Measurements from ENCODE around the gene PDZRN3. TPM values are rescaled to one million over a fixed set of nuclear protein-coding genes. Genes with fewer than 3 reads are reported as not detected.

Gene PDZRN3
- total RNA-seq, 2 experiments from 2014 or later: not detected

DNA sequence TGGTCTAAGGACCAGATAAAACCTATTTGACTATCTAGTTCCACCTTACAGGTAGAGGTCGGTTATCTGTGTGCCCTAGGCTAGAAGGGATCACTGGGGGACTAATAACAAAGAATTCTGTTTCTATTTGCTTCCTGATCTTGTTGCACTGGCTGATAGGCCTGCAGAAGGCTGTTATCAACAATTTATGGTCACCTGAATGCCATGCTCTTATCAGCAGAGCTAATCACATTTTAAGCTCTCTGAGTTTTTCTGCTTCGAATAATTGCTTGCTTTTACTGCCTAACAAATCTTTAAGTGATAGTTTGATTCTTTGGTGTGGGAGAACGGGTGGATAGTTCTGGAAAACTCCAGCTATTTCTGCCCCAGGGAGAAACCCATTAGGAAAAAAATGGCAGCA lies 263.1 kb downstream of the PDZRN3 start:
- no peaks in the 10 kb centered on the region for H3K27me3 Mint-ChIP-seq (ENCODE audit: low read depth)
- H3K36me3 Mint-ChIP-seq (ENCODE audit: low read depth): no peaks in the 10 kb centered on the region
- H3K9me3 Mint-ChIP-seq (ENCODE audit: insufficient read depth): peaks cover 6% of the 10 kb centered on the region
- CTCF ChIA-PET: no interaction called here
- H3K4me1 Mint-ChIP-seq (ENCODE audit: low read depth): no peaks in the 10 kb centered on the region
- DNase-seq (no peak), ATAC-seq (no peak)
- POLR2A ChIA-PET: no interaction called here
- H3K4me3 Mint-ChIP-seq: no peak overlapping the region
- no peak overlapping the region for H3K27ac Mint-ChIP-seq

DNA sequence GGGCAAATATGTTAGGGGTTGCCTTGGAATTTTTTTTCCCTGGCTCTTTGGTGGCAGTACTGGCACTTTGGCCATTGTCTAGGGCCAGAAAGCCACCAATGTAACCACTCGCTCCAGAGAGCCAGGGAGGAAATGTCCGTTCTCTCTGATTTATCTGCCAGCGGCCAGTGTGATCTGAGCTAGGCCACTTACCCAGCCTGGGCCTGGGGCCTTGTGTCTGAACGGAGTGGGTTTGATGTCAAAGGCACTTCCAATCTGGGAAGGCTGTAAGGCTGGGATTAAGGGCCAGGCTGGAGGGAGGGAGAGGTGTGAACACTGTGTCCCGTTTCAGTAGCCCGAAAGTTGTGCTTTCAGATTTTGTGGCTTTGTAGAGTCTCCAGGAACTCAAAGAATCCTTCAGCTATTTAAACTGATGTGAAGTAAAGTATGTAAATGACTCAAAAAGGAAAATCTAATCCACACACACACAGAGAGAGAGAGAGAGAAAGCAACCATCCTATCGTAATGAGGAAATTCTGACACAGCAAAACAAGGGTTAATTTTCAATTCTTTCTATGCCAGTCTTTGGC lies 271.0 kb downstream of the PDZRN3 start:
- POLR2A ChIA-PET: no interaction called here
- Mint-ChIP-seq H3K9me3 (ENCODE audit: insufficient read depth) (no peaks in the 10 kb centered on the region), H3K36me3 (ENCODE audit: low read depth) (no peaks in the 10 kb centered on the region), H3K27ac (no peak overlapping the region), H3K4me1 (ENCODE audit: low read depth) (no peaks in the 10 kb centered on the region), H3K27me3 (ENCODE audit: low read depth) (no peaks in the 10 kb centered on the region), H3K4me3 (no peak overlapping the region)
- DNase-seq (no peak), ATAC-seq (no peak)
- CTCF ChIA-PET: no interaction called here

DNA sequence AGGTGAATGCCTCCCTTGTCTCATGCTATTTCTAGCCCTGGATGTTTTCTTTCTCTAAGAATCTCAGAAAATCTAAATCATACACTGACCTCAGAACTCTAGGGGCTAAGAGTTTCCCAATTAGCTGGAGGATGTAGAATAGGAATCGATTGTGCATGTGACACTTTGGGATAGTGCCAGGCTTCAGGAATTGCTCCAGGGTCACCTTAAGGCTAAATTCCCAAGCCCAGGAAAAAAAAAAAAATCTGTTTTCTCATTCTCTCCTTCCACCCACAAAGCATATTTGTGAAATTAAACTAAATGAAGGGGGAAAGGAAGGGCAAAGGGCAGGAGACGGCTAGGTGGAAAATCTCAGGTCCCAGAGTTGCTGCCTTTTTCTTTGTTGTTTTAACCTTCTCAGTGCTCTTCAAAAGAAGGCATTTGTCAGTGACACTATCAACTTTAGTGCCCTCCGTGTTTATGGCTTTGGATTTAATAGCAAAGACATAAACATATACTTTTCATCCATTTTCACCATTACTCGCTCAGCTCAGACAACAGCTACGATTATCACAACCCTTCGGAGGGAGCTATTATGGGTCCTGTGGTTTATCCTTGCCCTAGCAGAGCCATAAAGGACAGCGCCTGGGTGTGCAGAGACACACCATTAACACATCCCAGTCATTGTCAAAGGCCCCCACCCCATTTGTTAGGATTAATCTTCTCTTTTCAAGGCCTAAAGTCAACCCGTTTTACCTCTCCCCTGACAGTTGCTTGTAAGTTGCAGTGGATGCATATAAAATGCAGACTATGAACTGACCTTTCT lies 271.7 kb downstream of the PDZRN3 start:
- H3K9me3 Mint-ChIP-seq (ENCODE audit: insufficient read depth): no peaks in the 10 kb centered on the region
- ATAC-seq: no peak
- no peak overlapping the region for H3K27ac Mint-ChIP-seq
- no peaks in the 10 kb centered on the region for H3K27me3 Mint-ChIP-seq (ENCODE audit: low read depth)
- DNase-seq: no peak
- H3K36me3 Mint-ChIP-seq (ENCODE audit: low read depth): no peaks in the 10 kb centered on the region
- ChIA-PET POLR2A (no interaction called here), CTCF (no interaction called here)
- H3K4me1 Mint-ChIP-seq (ENCODE audit: low read depth): no peaks in the 10 kb centered on the region
- H3K4me3 Mint-ChIP-seq: no peak overlapping the region

DNA sequence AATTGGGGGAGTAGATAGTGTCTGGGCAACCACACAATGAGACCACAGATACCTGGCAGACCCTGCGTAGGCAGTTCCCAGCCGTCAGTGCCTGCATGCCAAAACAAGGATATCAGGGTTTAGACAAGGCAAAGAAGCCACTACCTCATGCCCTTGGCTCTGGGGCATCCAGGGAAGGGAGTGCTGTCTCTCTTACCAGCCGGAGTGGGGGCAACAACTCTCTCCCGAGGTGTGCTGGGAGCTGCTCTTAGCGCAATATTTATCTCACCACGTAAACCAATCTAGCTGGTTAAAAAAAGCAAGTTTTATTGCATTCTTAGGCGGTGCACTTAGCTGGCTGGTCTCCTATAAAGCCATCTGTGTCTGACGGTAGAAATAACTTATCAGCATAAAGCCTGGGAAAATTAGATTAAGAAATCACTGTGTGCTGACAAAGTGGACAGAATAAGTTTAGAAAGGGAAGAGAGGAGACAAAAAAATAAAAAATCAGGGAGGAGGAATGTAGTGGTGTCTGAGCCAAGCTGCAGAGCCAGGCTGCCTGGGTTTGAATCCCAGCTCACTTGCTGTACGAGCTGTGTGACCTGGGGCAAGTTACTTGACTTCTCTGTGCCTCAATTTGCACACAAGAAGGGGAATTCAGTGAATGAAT lies 273.2 kb downstream of the PDZRN3 start:
- DNase-seq: no peak
- no peak overlapping the region for H3K4me3 Mint-ChIP-seq
- no peak overlapping the region for H3K27ac Mint-ChIP-seq
- POLR2A ChIA-PET: no interaction called here
- H3K27me3 Mint-ChIP-seq (ENCODE audit: low read depth): no peaks in the 10 kb centered on the region
- H3K4me1 Mint-ChIP-seq (ENCODE audit: low read depth): no peaks in the 10 kb centered on the region
- H3K9me3 Mint-ChIP-seq (ENCODE audit: insufficient read depth): no peaks in the 10 kb centered on the region
- no peak for ATAC-seq
- CTCF ChIA-PET: no interaction called here
- H3K36me3 Mint-ChIP-seq (ENCODE audit: low read depth): no peaks in the 10 kb centered on the region

DNA sequence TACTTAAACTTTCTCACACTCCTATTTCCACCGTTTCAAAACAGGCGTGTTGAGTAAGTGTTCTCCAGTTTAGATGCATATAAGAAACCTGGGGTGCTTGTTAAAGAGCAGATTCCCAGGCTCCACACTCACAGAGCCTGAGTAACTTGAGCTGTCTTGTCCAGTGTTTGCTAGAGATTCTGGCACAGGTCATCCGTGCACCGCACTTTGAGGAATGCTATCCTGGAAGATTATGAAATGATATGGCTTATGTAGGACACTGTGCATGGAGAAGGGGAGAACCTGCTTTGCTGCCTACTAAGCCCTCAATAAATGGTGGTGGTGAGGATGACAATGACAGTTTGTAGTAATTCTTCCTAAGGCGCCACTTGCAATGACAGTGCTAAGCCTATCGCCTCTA lies 273.7 kb downstream of the PDZRN3 start:
- ChIA-PET POLR2A (no interaction called here), CTCF (no interaction called here)
- Mint-ChIP-seq H3K27ac (no peak overlapping the region), H3K27me3 (ENCODE audit: low read depth) (no peaks in the 10 kb centered on the region), H3K4me1 (ENCODE audit: low read depth) (no peaks in the 10 kb centered on the region), H3K9me3 (ENCODE audit: insufficient read depth) (no peaks in the 10 kb centered on the region), H3K36me3 (ENCODE audit: low read depth) (no peaks in the 10 kb centered on the region), H3K4me3 (no peak overlapping the region)
- no peak for DNase-seq
- no peak for ATAC-seq

DNA sequence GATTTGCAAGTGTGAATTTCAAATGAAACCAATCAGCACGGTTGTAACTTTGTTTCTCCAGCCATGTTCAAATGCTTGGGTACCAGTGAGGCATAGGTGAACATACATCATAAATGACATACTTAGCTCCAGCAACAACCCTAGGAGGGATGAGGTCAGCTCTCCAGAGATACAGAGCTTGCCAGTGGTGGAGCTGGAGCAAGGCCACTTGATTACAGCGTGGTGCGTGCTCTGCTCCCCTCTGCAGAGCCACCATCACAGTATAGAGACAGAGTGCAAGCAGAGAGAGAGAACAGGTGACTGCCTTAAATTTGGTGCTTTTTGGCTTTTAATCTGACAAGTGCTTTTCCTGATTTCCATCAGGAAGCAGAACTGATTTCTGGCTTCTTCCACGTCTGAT lies 275.1 kb downstream of the PDZRN3 start:
- Mint-ChIP-seq H3K27me3 (ENCODE audit: low read depth) (no peaks in the 10 kb centered on the region), H3K36me3 (ENCODE audit: low read depth) (no peaks in the 10 kb centered on the region), H3K4me3 (no peak overlapping the region), H3K4me1 (ENCODE audit: low read depth) (no peaks in the 10 kb centered on the region), H3K27ac (no peak overlapping the region), H3K9me3 (ENCODE audit: insufficient read depth) (no peaks in the 10 kb centered on the region)
- POLR2A ChIA-PET: no interaction called here
- ATAC-seq (no peak), DNase-seq (no peak)
- CTCF ChIA-PET: no interaction called here

DNA sequence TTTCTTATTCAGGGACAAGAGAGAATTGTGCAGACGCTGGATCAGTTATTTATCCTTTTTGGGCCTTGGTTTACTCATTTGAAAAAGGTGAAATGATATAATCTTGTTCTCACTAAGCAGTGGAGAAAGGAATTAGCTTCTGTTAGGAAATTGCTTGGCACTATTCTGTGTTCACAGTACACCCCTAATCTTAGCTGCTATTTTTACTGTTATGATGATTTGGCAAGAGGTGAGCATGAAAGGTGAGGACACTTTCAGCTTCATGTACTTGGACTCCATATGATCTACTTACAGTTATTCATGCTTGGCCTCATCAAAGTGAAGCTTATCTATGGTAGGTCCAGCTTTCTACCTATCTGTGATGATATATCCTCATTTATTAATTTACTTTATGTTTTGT lies 282.7 kb downstream of the PDZRN3 start:
- Mint-ChIP-seq H3K36me3 (ENCODE audit: low read depth) (no peaks in the 10 kb centered on the region), H3K27me3 (ENCODE audit: low read depth) (no peaks in the 10 kb centered on the region), H3K9me3 (ENCODE audit: insufficient read depth) (no peaks in the 10 kb centered on the region), H3K4me3 (no peak overlapping the region), H3K4me1 (ENCODE audit: low read depth) (no peaks in the 10 kb centered on the region), H3K27ac (no peak overlapping the region)
- no peak for DNase-seq
- CTCF ChIA-PET: no interaction called here
- ATAC-seq: no peak
- POLR2A ChIA-PET: no interaction called here

DNA sequence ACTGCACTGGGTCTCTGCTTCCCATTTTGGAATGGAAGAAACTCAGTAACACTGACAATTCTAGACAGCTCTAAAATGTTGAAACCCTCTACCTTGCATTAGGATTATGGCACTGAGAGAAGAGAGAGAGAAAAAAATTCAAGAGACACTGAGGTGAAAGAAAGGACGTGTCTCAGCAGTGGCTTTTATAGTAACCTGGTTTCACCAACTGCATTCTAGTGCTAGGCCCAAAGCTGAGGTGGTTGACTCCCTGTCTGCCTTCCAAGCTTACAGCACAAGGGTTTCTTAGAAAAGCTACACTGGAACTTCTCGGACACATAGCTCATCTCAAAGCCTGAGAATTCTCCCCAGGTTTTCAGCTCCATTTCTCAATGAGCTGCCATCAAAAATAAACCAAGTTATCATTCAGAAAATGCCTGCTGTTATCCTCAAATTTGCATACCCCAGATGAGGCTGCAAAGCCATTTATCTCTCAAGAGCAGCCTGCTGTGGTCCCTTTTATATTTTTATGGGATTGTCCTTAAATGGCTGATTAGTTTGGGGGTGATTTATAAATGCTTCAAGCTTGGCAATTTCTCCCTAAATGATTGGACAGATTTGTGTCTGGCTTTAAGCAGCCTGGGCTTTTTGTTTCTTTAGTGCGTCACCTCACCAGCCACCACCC lies 283.3 kb downstream of the PDZRN3 start:
- ChIA-PET POLR2A (no interaction called here), CTCF (no interaction called here)
- Mint-ChIP-seq H3K36me3 (ENCODE audit: low read depth) (no peaks in the 10 kb centered on the region), H3K27me3 (ENCODE audit: low read depth) (no peaks in the 10 kb centered on the region), H3K4me1 (ENCODE audit: low read depth) (no peaks in the 10 kb centered on the region), H3K27ac (no peak overlapping the region), H3K4me3 (no peak overlapping the region), H3K9me3 (ENCODE audit: insufficient read depth) (no peaks in the 10 kb centered on the region)
- no peak for ATAC-seq
- no peak for DNase-seq

DNA sequence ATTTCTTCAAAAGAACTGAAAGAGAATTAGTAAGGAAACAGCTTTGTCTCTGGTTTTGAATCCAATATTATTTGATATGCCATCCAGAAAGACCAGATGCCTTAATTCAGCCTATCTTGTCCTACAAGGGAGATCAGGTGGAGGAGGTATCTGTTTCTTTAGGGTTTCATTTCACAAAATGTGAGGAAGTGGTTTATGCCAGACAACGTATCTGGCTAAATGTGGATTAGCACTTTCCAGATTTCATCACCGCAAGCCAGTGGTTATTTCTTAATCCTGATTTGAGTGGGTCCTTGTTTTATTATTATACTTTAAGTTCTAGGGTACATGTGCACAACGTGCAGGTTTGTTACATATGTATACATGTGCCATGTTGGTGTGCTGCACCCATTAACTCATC lies 292.2 kb downstream of the PDZRN3 start:
- ATAC-seq: no peak
- CTCF ChIA-PET: no interaction called here

More for the DNA sequence above, 292.2 kb downstream of the PDZRN3 start:
- Mint-ChIP-seq H3K27ac (no peak overlapping the region), H3K36me3 (ENCODE audit: low read depth) (no peaks in the 10 kb centered on the region), H3K4me3 (no peak overlapping the region), H3K27me3 (ENCODE audit: low read depth) (no peaks in the 10 kb centered on the region), H3K4me1 (ENCODE audit: low read depth) (no peaks in the 10 kb centered on the region), H3K9me3 (ENCODE audit: insufficient read depth) (no peaks in the 10 kb centered on the region)
- DNase-seq: no peak
- POLR2A ChIA-PET: no interaction called here

Data from activated CD8-positive, alpha-beta T cell treated with anti-CD3 and anti-CD28 coated beads, Interleukin-2, amount 10 ng/mL, durations not matched to agents 7 days and 5 days (primary cell).